HepG2 (cell line): Measurements from ENCODE around the gene PNLDC1. TPM values are rescaled to one million over a fixed set of nuclear protein-coding genes. Genes with fewer than 3 reads are reported as not detected.

Experiments used
- ARID4A ChIP-seq: sonication (generic); formaldehyde crosslinking; IDR thresholded peaks from 2 replicates; pipeline ENCODE4 v1.5.0; 2020; ENCODE audit warnings: mild to moderate bottlenecking, missing genetic modification reagents, borderline replicate concordance
- ATF1 ChIP-seq: IDR thresholded peaks from 2 replicates; pipeline ENCODE4 v1.6.1; 2016; ENCODE audit warnings: mild to moderate bottlenecking, control low read depth
- HNF1A ChIP-seq, 2 experiments: sonication (generic) in 1 of 2; formaldehyde crosslinking in 1 of 2; IDR thresholded peaks; 2 replicates each; pipeline versions ENCODE4 v1.4.0 to v1.6.1; 2016 to 2020; ENCODE audit warnings: borderline replicate concordance in 1 of 2, low read depth in 1 of 2, mild to moderate bottlenecking in 1 of 2, missing genetic modification reagents in 1 of 2
- HNF4G ChIP-seq, 2 experiments: sonication (generic) in 1 of 2; formaldehyde crosslinking in 1 of 2; IDR thresholded peaks; 2 replicates each; pipeline versions ENCODE4 v1.4.0 to v1.6.1; 2011 to 2020; ENCODE audit warnings: borderline replicate concordance in 2 of 2, low read depth in 2 of 2, mild to moderate bottlenecking in 2 of 2, low read length in 1 of 2, missing genetic modification reagents in 1 of 2, moderate library complexity in 1 of 2
- IKZF5 ChIP-seq: IDR thresholded peaks from 2 replicates; pipeline ENCODE4 v1.6.1; 2018; ENCODE audit warnings: missing genetic modification reagents, mild to moderate bottlenecking, missing compliant biosample characterization
- RFX3 ChIP-seq: IDR thresholded peaks from 2 replicates; pipeline ENCODE4 v1.6.1; 2016; ENCODE audit warnings: missing biosample characterization, missing genetic modification reagents
- SETDB1 ChIP-seq: sonication (generic); formaldehyde crosslinking; IDR thresholded peaks from 2 replicates; pipeline ENCODE4 v1.5.1; 2020; ENCODE audit warnings: missing genetic modification reagents, mild to moderate bottlenecking, borderline replicate concordance
- STAT5B ChIP-seq: sonication (generic); formaldehyde crosslinking; IDR thresholded peaks from 2 replicates; pipeline ENCODE4 v1.4.0; 2020; ENCODE audit warnings: missing genetic modification reagents
- TSC22D2 ChIP-seq: sonication (generic); formaldehyde crosslinking; IDR thresholded peaks from 2 replicates; pipeline ENCODE4 v1.5.1; 2020; ENCODE audit warnings: missing genetic modification reagents, mild to moderate bottlenecking, borderline replicate concordance
- ZNF441 ChIP-seq: sonication (generic); formaldehyde crosslinking; IDR thresholded peaks from 2 replicates; pipeline ENCODE4 v1.7.0; 2021; ENCODE audit warnings: missing genetic modification reagents, borderline replicate concordance
- ZNF512B ChIP-seq: sonication (generic); formaldehyde crosslinking; IDR thresholded peaks from 2 replicates; pipeline ENCODE4 v1.5.1; 2020; ENCODE audit warnings: missing genetic modification reagents, mild to moderate bottlenecking, borderline replicate concordance
- ZNF660 ChIP-seq: sonication (generic); formaldehyde crosslinking; IDR thresholded peaks from 2 replicates; pipeline ENCODE4 v1.5.1; 2020; ENCODE audit warnings: mild to moderate bottlenecking, low read depth, missing genetic modification reagents, borderline replicate concordance
- ZNF782 ChIP-seq: sonication (generic); formaldehyde crosslinking; IDR thresholded peaks from 2 replicates; pipeline ENCODE4 v1.4.0; 2020; ENCODE audit warnings: missing genetic modification reagents, mild to moderate bottlenecking, borderline replicate concordance
- ZSCAN9 ChIP-seq: IDR thresholded peaks from 2 replicates; pipeline ENCODE4 v1.6.1; 2016; ENCODE audit warnings: borderline replicate concordance
- polyA plus RNA-seq, 8 experiments: library from polyadenylated mRNA; depleted of rRNA in 3 of 8; stranded (reverse) in 7 of 8; unstranded in 1 of 8; fragments of >200 nt; fragmentation: Illumina TruSeq in 4 of 8; extraction: Trizol in 4 of 8; gene quantifications; 2 replicates each; pipeline versions ENCODE4 v1.2.1 to v1.2.3, GENCODE V29; 2011 to 2016; ENCODE audit warnings: low read depth in 4 of 8, missing spikeins in 1 of 8, mixed read lengths in 1 of 8; ENCODE audit not compliant: insufficient read depth in 1 of 8
- total RNA-seq, 5 experiments: library from RNA; depleted of rRNA; stranded (reverse); fragments of >200 nt; fragmentation: Illumina TruSeq; extraction: Trizol; gene quantifications; 2 replicates each; pipeline ENCODE4 v1.2.3, GENCODE V29; 2016; ENCODE audit warnings: low read depth in 1 of 5

PNLDC1 gene
- total and polyA plus RNA-seq, 2 of the 13 experiments (the other 11 are each of a cell fraction or from before 2014, with no cell fraction given): not detected

- TF ChIP-seq HNF1A (IDR thresholded peaks at IDR 0.05; ENCODE audit: low read depth): no peak
- no peak; the same call in 1 of the 2 replicates for TF ChIP-seq HNF1A (CRISPR knock-in tag; IDR thresholded peaks at IDR 0.05; ENCODE audit: borderline replicate concordance)
- TF ChIP-seq RFX3 (CRISPR knock-in tag): no peak
- no peak for TF ChIP-seq ATF1 (CRISPR knock-in tag)
- TF ChIP-seq ZNF512B: no peak
- 0 out of 2 replicates have a peak, but pooled peaks have one; percentile 11 for TF ChIP-seq TSC22D2 (CRISPR knock-in tag)
- peak; percentile 87 for TF ChIP-seq HNF4G (IDR thresholded peaks at IDR 0.05; ENCODE audit: borderline replicate concordance, low read depth, low read length)
- TF ChIP-seq HNF4G (CRISPR knock-in tag; IDR thresholded peaks at IDR 0.05; ENCODE audit: borderline replicate concordance, low read depth): peak; percentile 85; the same call in 1 of the 2 replicates
- no peak for TF ChIP-seq SETDB1 (CRISPR knock-in tag)
- peak; percentile 54; the same call in 1 of the 2 replicates for TF ChIP-seq ZNF441
- peak; percentile 14; the same call in 1 of the 2 replicates for TF ChIP-seq ZSCAN9
- TF ChIP-seq IKZF5 (CRISPR knock-in tag): no peak; the same call in 1 of the 2 replicates
- peak; percentile 46; the same call in 1 of the 2 replicates for TF ChIP-seq STAT5B (CRISPR knock-in tag)
- peak; percentile 83 for TF ChIP-seq ARID4A (CRISPR knock-in tag)
- TF ChIP-seq ZNF782 (CRISPR knock-in tag): no peak
- TF ChIP-seq ZNF660: no peak
Measured at GRCh38 chr6:159762681-159763293, 37.3 kb upstream of the PNLDC1 start (continued).
